IPS-18c (cell line): Measurements from ENCODE around the gene LBHD1.
"Not testable (repeated sequence)": the region's sequence is repeated elsewhere in the genome, so short reads cannot be mapped to it uniquely, and the experiment has no call there.

Source experiments
- H3K4me3 ChIP-seq: 2 replicates; pipeline ENCODE4 v1.7.0; 2013; ENCODE audit warnings: low read depth, mild to moderate bottlenecking, low read length, moderate library complexity; ENCODE audit not compliant: insufficient read depth
- H3K9me3 ChIP-seq: one replicate; pipeline ENCODE4 v1.6.1; 2013; ENCODE audit warnings: mild to moderate bottlenecking, low read length, moderate library complexity; ENCODE audit not compliant: control insufficient read depth, insufficient read depth

The LBHD1 gene

DNA sequence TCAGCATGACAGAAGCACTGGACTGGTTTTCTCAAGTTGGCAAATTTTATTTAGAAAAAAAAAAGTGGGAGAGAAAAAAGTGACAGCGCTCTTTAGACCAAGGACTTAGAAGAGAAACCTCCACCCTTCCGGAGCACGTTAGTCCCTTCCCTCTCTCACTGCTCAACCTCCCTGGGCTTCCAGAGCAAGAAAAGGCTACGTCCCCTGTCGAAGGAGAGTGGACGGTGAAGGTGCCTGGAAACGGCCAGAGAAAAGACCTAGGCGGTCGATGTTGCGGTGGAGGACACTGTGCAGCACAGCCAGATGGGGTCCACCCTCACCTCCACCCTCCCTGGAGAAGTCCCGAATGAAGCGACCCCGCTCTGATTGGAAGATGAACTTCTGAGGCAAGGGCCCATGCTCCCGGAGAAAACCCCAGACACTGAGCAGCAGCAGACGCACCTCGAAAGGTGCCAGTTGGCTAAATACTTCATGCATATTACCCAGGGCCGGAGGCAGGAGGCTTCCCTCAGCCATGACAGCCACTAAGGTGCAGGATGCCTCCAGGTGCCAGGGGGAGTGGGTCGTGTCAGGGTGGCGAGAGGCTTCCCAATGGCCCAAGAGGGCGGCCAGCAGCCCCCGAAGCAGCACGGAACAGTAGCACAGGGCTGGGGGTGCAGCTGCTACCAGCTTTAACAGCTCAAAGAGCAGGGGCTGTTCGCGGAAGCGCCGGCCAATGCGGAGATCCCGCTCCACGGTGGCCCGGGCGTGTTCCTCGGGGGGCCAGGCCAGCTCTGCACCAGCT is 25.1 kb downstream of the LBHD1 start:
- Histone ChIP-seq H3K9me3 (no peaks in the 10 kb centered on the region), H3K4me3 (no peak overlapping the region)

DNA sequence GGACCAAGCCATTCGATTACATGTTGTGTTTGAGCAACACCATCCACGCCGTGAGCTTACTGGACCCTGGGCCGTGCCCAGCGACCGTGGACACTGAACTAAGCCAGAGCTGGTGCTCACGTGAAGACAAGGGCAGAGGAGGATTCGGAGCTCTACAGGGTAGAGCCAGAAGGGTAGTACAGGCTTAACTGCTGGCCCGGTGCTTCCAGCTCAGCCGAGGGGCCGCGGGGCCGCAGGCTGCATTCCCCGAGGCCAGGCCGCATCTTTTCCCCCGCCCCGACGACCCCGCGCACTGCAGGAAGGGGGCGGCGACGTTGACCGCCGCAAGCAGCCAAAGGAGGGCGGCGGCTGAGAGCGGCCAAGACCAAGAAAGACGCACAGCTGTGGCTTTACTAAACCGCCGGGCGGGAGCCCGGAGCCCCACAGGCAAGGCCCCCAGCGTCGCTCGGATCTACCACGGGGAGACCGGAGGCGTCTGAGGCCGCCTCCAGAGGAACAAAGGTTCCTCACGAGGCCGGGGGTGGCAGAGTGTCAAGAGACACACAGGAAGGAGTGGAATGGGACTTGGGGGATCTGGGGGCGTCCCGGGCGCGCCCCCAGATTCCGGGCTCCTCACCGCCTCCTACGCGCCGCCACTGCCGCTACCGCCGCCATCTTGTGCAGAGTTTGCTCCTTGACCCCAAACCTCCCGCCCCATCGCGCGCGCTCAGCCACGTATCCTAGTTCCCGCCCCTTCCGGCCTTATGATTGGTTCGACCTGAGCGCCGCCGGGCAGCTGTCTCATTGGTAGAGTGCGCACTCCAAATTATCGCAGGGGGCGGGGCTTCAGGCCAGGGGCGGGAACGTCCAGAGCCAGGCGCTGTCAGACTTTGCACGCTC is 25.9 kb downstream of the LBHD1 start, which contains the start of gene GANAB:
Gene GANAB (minus strand): TSS at position 668 of the 879 bp plus-strand sequence. CDS start 14 bp downstream, at position 654.
- Histone ChIP-seq H3K4me3 (peak within 1 kb of the TSS; percentile 93), H3K9me3 (no peaks in the 10 kb centered on the region)

GRCh38 chr11:62645671-62645945 is 26.5 kb downstream of the LBHD1 start:
- peak overlapping the region; percentile 93 for H3K4me3 ChIP-seq
- no peaks in the 10 kb centered on the region for H3K9me3 ChIP-seq

GRCh38 chr11:62644220-62644619 is 27.8 kb downstream of the LBHD1 start:
- H3K9me3 ChIP-seq: no peaks in the 10 kb centered on the region
- H3K4me3 ChIP-seq: no peak overlapping the region

DNA sequence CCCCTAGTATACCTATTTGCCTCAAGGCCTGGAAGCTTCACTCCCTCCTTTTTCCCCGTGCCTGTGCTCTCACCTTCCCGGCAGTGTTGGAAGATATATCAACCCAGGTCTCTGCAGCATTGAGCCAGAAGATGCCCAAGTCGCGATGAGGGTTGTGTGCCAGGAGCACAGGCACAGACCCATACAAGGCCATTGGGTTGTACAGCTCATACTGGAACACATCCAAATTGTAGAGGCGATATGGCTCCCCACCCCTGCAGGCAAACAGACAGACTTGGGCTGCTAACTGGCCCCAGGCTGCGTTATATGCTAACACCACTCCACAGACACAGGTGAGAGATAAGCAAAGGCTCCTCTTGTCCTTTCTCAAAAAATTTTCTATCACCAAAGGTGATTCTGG is 39.6 kb downstream of the LBHD1 start:
- H3K9me3 ChIP-seq: no peaks in the 10 kb centered on the region
- H3K4me3 ChIP-seq: no peak overlapping the region

DNA sequence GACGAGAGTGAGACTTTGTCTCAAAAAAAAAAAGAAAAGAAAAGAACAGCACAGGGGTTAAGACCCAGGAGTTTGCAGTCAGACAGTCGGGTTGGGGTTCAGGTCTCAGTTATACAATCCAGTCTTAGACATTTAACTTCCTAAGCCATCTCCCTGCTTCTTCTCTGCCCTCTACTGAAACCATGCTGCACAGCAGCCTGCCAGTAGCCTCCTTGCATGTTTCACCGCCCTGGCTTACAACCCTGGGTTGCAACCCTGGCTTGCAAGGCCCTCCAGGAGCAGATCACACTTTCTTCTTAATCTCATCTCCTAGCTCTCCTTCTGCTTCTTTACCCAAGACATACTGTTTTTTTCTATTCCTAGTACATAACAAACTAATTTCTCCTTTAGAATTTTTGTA is 44.4 kb downstream of the LBHD1 start:
- no peak overlapping the region for H3K4me3 ChIP-seq
- H3K9me3 ChIP-seq: no peaks in the 10 kb centered on the region

- H3K4me3 ChIP-seq: peak overlapping the region; percentile 20; the same call in 1 of the 2 replicates
- no peaks in the 10 kb centered on the region for H3K9me3 ChIP-seq
Measured at GRCh38 chr11:62622476-62623089, 49.5 kb downstream of the LBHD1 start.

DNA sequence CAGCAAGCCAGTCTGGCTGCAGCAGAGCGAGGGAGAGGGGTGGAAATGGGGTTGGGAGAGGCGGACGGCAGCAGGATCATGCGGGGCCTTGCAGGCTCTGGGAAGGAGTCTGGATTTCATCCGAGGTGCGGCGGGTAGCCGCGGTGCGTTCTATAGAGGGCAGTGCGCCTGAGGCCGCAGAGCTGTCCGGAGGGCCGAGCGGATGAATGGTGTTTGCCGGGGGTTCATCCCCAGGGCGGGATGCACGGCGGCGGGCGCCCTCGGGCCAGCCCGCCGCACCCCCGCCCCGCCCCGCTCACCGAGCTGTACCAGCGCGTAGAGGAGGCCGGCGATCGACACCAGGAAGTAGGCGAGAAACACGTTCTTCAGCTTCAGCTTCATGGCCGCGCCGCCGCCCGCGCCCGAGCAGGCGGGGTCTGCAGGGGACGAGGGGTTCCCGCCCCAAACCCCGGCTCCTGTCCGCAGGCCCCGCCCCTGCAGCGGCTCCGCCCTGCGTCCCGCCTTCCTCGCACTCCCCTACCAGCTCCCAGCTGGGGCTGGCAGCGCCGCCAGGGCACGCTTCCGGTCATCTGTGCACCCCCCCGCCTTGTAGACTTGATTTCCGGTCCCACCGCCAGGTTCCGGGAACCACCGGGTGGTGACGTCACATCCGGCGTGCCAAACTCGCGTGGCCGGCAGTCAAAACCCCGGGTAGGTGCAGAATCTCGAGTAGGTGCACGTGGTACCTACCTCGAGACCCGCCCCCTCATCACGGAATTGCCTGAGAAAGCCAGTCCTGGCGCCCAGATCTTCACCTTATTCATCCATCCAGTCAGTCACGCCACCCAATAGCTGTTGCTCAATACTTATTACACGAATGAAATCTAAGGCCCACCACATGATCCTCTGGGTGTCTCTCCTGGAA is 50.2 kb downstream of the LBHD1 start, which contains the start of gene B3GAT3:
Gene B3GAT3 (minus strand): TSS at position 420 of the 904 bp plus-strand sequence. CDS start 39 bp downstream, at position 381.
- Histone ChIP-seq H3K9me3 (no peaks in the 10 kb centered on the region), H3K4me3 (peak within 1 kb of the TSS; percentile 93)

- H3K9me3 ChIP-seq: no peaks in the 10 kb centered on the region
Measured at GRCh38 chr11:62621027-62621566, 51.0 kb downstream of the LBHD1 start.

GRCh38 chr11:62616957-62617356 is 55.1 kb downstream of the LBHD1 start:
- H3K9me3 ChIP-seq, H3K4me3 ChIP-seq: not testable (repeated sequence)

More at GRCh38 chr11:62621027-62621566, 51.0 kb downstream of the LBHD1 start:
- H3K4me3 ChIP-seq: peak overlapping the region; percentile 93

DNA sequence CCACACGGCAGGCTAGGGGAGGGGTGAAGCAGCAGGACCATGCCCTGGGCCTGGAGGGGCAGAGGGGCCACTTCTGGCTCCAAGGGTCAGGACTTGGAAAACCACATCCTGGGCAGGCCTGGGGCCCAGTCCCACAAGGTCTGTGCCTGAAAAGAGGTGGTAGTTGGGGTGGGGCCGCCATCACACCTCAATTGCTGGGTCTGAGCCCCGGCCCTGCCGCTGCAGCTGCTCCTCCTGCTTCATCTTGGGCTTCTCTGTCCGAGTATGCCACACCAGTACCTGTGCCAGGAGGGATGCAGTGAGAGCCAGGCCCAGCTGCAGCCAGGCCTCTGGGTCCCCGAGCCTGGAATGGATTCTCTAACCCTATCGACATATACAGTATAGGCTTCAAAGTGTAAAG is 56.5 kb downstream of the LBHD1 start:
- H3K4me3 ChIP-seq: no peak overlapping the region
- no peaks in the 10 kb centered on the region for H3K9me3 ChIP-seq

DNA sequence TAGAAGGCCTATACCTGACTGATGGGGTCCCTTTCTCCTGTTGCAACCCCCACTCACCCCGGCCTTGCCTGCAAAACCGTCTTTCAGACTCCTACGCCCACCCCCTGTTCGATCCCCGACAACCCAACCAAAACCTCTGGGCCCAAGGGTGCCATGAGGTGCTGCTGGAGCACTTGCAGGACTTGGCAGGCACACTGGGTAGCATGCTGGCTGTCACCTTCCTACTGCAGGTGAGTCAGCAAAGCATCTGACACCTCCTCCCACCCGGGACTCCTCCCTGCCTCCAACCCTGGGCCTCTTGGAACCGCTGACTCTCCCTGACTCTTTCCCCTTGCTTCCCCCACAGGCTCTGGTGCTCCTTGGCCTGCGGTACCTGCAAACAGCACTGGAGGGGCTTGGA is 57.8 kb downstream of the LBHD1 start:
- H3K4me3 ChIP-seq: no peak overlapping the region
- no peaks in the 10 kb centered on the region for H3K9me3 ChIP-seq

DNA sequence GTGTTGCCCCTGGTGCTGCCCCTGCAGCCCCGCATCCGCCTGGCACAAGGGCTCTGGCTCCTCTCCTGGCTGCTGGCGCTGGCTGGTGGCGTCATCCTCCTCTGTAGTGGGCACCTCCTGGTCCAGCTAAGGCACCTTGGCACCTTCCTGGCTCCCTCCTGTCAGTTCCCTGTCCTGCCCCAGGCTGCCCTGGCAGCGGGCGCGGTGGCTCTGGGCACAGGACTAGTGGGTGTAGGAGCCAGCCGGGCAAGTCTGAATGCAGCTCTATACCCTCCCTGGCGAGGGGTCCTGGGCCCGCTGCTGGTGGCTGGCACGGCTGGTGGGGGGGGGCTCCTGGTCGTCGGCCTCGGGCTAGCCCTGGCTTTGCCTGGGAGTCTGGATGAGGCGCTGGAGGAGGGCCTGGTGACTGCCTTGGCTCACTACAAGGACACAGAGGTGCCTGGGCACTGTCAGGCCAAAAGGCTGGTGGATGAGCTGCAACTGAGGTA is 58.7 kb downstream of the LBHD1 start:
- no peaks in the 10 kb centered on the region for H3K9me3 ChIP-seq
- peak overlapping the region; percentile 38 for H3K4me3 ChIP-seq
